HCT116 (cell line): ENCODE results near the gene MAPRE2. TPM values are rescaled to one million over a fixed set of nuclear protein-coding genes. Genes with fewer than 3 reads are reported as not detected.

Source experiments
- ATAC-seq: fragments of 200-7000 bp; cut with Tn5 transposase; 2 replicates; pipeline ENCODE4 v1.9.1; 2020; ENCODE audit warnings: mild to moderate bottlenecking, moderate library complexity
- BruUV-seq: library from RNA; stranded (reverse); fragments of 400-500 nt; replicated peaks from 2 replicates; lab custom pipeline; 2021; lab: Mats Ljungman, UMichigan
- CTCF ChIA-PET: fragments of 300-600 bp; sonication (Branson Sonifier 250); formaldehyde crosslinking; loops from one replicate; lab custom pipeline; 2021; ENCODE audit warnings: antibody characterized with exemption; lab: Charles Lee
- POLR2A ChIA-PET: fragments of 300-600, 350-600 bp; sonication (Branson Sonifier 250); formaldehyde crosslinking; loops from one replicate; lab custom pipeline; 2021; ENCODE audit warnings: antibody characterized with exemption; lab: Charles Lee
- RAD21 ChIA-PET, 2 experiments: fragments of 300-600 bp; sonication (Branson Sonifier 250); formaldehyde crosslinking; loops; one replicate each; lab custom pipeline; 2023; ENCODE audit warnings: low total read pairs in 2 of 2; ENCODE audit not compliant: uncharacterized antibody in 2 of 2, unreplicated experiment in 2 of 2, low non-redundant PET in 1 of 2; lab: Charles Lee
- DNase-seq: peaks from one replicate; pipeline ENCODE4 v3.0.0-alpha.2; 2010; ENCODE audit warnings: low read depth, low spot score
- H2AFZ ChIP-seq: fragments of 200-600 bp; shearing (Covaris generic), sonication (generic); 2 replicates; pipeline ENCODE4 v1.6.1; 2017; ENCODE audit warnings: low read depth, mixed run types, mixed read lengths, antibody characterized with exemption, low read length; ENCODE audit not compliant: poor library complexity, severe bottlenecking
- H3K27ac ChIP-seq: 2 replicates; pipeline ENCODE4 v1.5.1; 2012; ENCODE audit warnings: low read depth, low read length
- H3K27me3 ChIP-seq: fragments of 200-600 bp; sonication (generic); 2 replicates; pipeline ENCODE4 v1.6.1; 2016; ENCODE audit warnings: mixed run types, low read length, mixed read lengths; ENCODE audit not compliant: insufficient read depth
- H3K36me3 ChIP-seq, 2 experiments: fragments of 200-500 bp in 1 of 2; fragments of 200-600 bp in 1 of 2; sonication (Bioruptor generic) in 1 of 2; sonication (generic) in 1 of 2; 2 replicates each; pipeline versions ENCODE4 v1.5.1 to v1.6.1; 2014 to 2016; ENCODE audit warnings: low read length in 2 of 2, inconsistent platforms in 1 of 2, mixed read lengths in 1 of 2, mixed run types in 1 of 2; ENCODE audit not compliant: insufficient read depth in 2 of 2, control insufficient read depth in 1 of 2
- H3K4me1 ChIP-seq, 2 experiments: fragments of 200-600 bp in 1 of 2; sonication (generic) in 1 of 2; 2 replicates each; pipeline versions ENCODE4 v1.5.1 to v1.6.1; 2012 to 2017; ENCODE audit warnings: low read length in 2 of 2, inconsistent platforms in 1 of 2, mild to moderate bottlenecking in 1 of 2, mixed read lengths in 1 of 2, mixed run types in 1 of 2, moderate library complexity in 1 of 2; ENCODE audit not compliant: insufficient read depth in 2 of 2, control insufficient read depth in 1 of 2
- H3K4me2 ChIP-seq: fragments of 200-600 bp; sonication (generic); 2 replicates; pipeline ENCODE4 v1.6.1; 2017; ENCODE audit warnings: mixed run types, low read length, mixed read lengths
- H3K4me3 ChIP-seq, 2 experiments: fragments of 200-600 bp in 1 of 2; sonication (generic) in 1 of 2; replicated peaks in 1 of 2; 2 replicates each; pipeline ENCODE4 v1.5.1; 2011 to 2016; ENCODE audit warnings: low read length in 2 of 2, control low read depth in 1 of 2, low read depth in 1 of 2, mild to moderate bottlenecking in 1 of 2, mixed read lengths in 1 of 2, mixed run types in 1 of 2
- H3K79me2 ChIP-seq: fragments of 200-600 bp; sonication (generic); 2 replicates; pipeline ENCODE4 v1.6.1; 2017; ENCODE audit warnings: mild to moderate bottlenecking, mixed run types, low read length, moderate library complexity, mixed read lengths; ENCODE audit not compliant: insufficient read depth
- H3K9ac ChIP-seq: fragments of 200-600 bp; sonication (generic); 2 replicates; pipeline ENCODE4 v1.6.1; 2016; ENCODE audit warnings: low read length, mixed read lengths
- H3K9me2 ChIP-seq: fragments of 200-600 bp; sonication (generic), shearing (Covaris generic); 2 replicates; pipeline ENCODE4 v1.6.1; 2017; ENCODE audit warnings: mixed run types, mild to moderate bottlenecking, moderate library complexity; ENCODE audit not compliant: insufficient read depth
- H3K9me3 ChIP-seq, 2 experiments: fragments of 200-500 bp in 1 of 2; fragments of 200-600 bp in 1 of 2; sonication (Bioruptor generic) in 1 of 2; sonication (generic) in 1 of 2; 2 replicates each; pipeline ENCODE4 v1.6.1; 2014 to 2017; ENCODE audit warnings: low read length in 2 of 2, mixed read lengths in 2 of 2, inconsistent platforms in 1 of 2, low read depth in 1 of 2, mild to moderate bottlenecking in 1 of 2, mixed run types in 1 of 2, moderate library complexity in 1 of 2; ENCODE audit not compliant: control insufficient read depth in 1 of 2, insufficient read depth in 1 of 2
- H4K20me1 ChIP-seq: fragments of 200-600 bp; sonication (generic), shearing (Covaris generic); 2 replicates; pipeline ENCODE4 v1.6.1; 2017; ENCODE audit warnings: mixed run types, mild to moderate bottlenecking, moderate library complexity; ENCODE audit not compliant: insufficient read depth
- ATF3 ChIP-seq: IDR thresholded peaks from 2 replicates; pipeline ENCODE4 v1.6.1; 2012
- CEBPB ChIP-seq: IDR thresholded peaks from 2 replicates; pipeline ENCODE4 v1.6.1; 2012; ENCODE audit warnings: low read depth
- CTCF ChIP-seq, 3 experiments: fragments of 200-600 bp in 1 of 3; sonication (generic) in 1 of 3; IDR thresholded peaks in 2 of 3; conservative IDR thresholded peaks in 1 of 3; 2 replicates each; pipeline ENCODE4 v1.5.1; 2012 to 2017; ENCODE audit warnings: low read depth in 2 of 3, low read length in 2 of 3, antibody characterized with exemption in 1 of 3, borderline replicate concordance in 1 of 3, control low read depth in 1 of 3, mild to moderate bottlenecking in 1 of 3, mixed read lengths in 1 of 3, mixed run types in 1 of 3, moderate library complexity in 1 of 3; ENCODE audit not compliant: insufficient read depth in 1 of 3
- ELF1 ChIP-seq: IDR thresholded peaks from 2 replicates; pipeline ENCODE4 v1.6.1; 2012; ENCODE audit warnings: low read depth, borderline replicate concordance
- JUND ChIP-seq: IDR thresholded peaks from 2 replicates; pipeline ENCODE4 v1.6.1; 2012
- POLR2A ChIP-seq: IDR thresholded peaks from 2 replicates; pipeline ENCODE4 v1.7.0; 2011; ENCODE audit warnings: borderline replicate concordance; ENCODE audit not compliant: insufficient read depth, insufficient read length; ENCODE audit errors: extremely low read depth
- REST ChIP-seq: IDR thresholded peaks from 2 replicates; pipeline ENCODE4 v1.6.1; 2012; ENCODE audit warnings: low read depth
- SIN3A ChIP-seq: IDR thresholded peaks from 2 replicates; pipeline ENCODE4 v1.6.1; 2012; ENCODE audit warnings: low read depth
- SRF ChIP-seq: IDR thresholded peaks from 2 replicates; pipeline ENCODE4 v1.6.1; 2012; ENCODE audit warnings: low read depth
- TCF7L2 ChIP-seq: IDR thresholded peaks from 2 replicates; pipeline ENCODE4 v1.7.0; 2011; ENCODE audit warnings: borderline replicate concordance, inconsistent platforms; ENCODE audit not compliant: insufficient read depth, insufficient read length; ENCODE audit errors: extremely low read depth
- YY1 ChIP-seq: IDR thresholded peaks from 2 replicates; pipeline ENCODE4 v1.6.1; 2011; ENCODE audit warnings: low read length, low read depth, moderate library complexity, mild to moderate bottlenecking; ENCODE audit not compliant: insufficient replicate concordance; ENCODE audit errors: extremely low read depth
- ZBTB33 ChIP-seq: IDR thresholded peaks from 2 replicates; pipeline ENCODE4 v1.6.1; 2011; ENCODE audit warnings: mild to moderate bottlenecking, low read length, moderate library complexity; ENCODE audit not compliant: insufficient replicate concordance; ENCODE audit errors: extremely low read depth
- ZNF274 ChIP-seq: fragments of 200-500 bp; sonication (Bioruptor generic); IDR thresholded peaks from 2 replicates; pipeline ENCODE4 v1.6.1; 2014; ENCODE audit warnings: mild to moderate bottlenecking, low read depth, low read length, inconsistent platforms
- intact Hi-C: fragments of 100-400 bp; cut with micrococcal nuclease; formaldehyde crosslinking; loops from 2 replicates; pipeline ENCODE4 v1.10.0; 2022
- total RNA-seq: library from RNA; stranded (reverse); gene quantifications from one replicate; pipeline ENCODE4 v1.2.1, GENCODE V29; 2021; ENCODE audit not compliant: unreplicated experiment

Gene MAPRE2
- total RNA-seq, 1 experiment from 2014 or later: 17.2 TPM

- Histone ChIP-seq H4K20me1 (no peaks in the 10 kb centered on the region; the same call in 1 of the 2 replicates), H3K9me2 (no peaks in the 10 kb centered on the region), H3K79me2 (no peaks in the 10 kb centered on the region), H3K27ac (no peak overlapping the region), H3K27me3 (no peaks in the 10 kb centered on the region), H3K9me3 (no peaks in the 10 kb centered on the region), H3K36me3 (no peaks in the 10 kb centered on the region), H3K9ac (no peak overlapping the region), H3K4me1 (no peaks in the 10 kb centered on the region), H2AFZ (no peak overlapping the region), H3K4me2 (no peak overlapping the region), H3K4me3 (no peak overlapping the region)
- no peak for ATAC-seq
- TF ChIP-seq SIN3A: no peak
- no peak for TF ChIP-seq POLR2A
- TF ChIP-seq ZNF274: no peak
- TF ChIP-seq ZBTB33: no peak
- TF ChIP-seq YY1: no peak
- no peak for TF ChIP-seq ATF3
- no peak for TF ChIP-seq REST
- TF ChIP-seq CTCF (IDR thresholded peaks at IDR 0.05 in 2 of 3, conservative IDR thresholded peaks at IDR 0.05 in 1 of 3; ENCODE audit: borderline replicate concordance in 1 of 3, insufficient read depth in 1 of 3, low read depth in 2 of 3, low read length in 2 of 3): no peak
- TF ChIP-seq TCF7L2: no peak
- TF ChIP-seq SRF: no peak
- TF ChIP-seq JUND: no peak
- no peak for TF ChIP-seq CEBPB
- TF ChIP-seq ELF1: no peak
- ChIA-PET POLR2A (no interaction called here), RAD21 (no interaction called here), CTCF (no interaction called here)
- BruUV-seq: no TSS peak
- no peak for DNase-seq
- intact Hi-C loops: no loop called here
These were observed 50.6 kb downstream of the MAPRE2 start for GRCh38 chr18:35091841-35092240.
